MV-4-11 (cell line): ENCODE measurements around the gene PUDP.
"Not testable (repeated sequence)": the region's sequence is repeated elsewhere in the genome, so short reads cannot be mapped to it uniquely, and the experiment has no call there.

ENCODE experiments used
- DNase-seq: peaks from one replicate; lab custom pipeline; 2025; lab: John Stamatoyannopoulos, UW

PUDP gene

DNA sequence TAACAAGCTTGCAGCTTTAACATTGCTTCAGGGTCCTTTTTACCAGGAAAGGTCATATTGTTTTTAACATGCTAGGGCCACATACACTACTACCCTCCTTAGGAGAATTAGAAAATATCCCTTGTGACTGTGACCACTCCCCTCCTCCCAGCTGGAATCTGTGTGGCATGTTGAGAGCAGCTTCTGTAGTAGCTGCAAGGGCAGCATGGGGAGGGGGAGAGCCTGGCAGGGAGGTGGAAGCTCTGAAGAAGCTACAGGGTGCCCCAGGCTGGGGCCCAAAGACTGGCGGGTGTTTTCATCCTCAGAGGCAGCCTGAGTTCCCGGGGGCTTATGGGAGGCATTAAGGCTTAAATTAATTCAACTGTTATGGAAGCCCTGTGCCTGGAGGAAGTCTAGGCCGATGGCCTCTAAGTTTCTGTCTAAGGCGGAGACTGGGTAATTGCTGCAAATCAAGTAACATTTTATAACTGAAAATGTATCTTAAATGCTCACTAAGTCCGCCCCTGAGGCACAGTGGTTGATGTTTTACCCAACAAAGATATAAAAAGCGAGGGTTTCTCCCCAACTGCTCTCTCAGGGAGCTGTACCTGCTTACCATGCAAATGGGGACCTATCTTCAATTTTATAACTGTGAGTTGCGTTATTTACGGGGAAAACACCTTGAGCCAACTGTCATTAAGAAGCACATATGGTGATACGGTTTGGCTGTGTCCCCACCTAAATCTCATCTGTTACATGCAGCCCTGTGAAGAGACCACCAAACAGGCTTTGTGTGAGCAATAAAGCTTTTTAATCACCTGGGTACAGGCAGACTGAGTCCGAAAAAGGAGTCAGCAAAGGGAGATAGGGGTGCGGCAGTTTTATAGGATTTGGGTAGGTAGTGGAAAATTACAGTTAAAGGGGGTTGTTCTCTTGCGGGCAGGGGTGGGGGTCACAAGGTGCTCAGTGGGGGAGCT lies 37.8 kb downstream of the PUDP start:
- DNase-seq = no peak

DNA sequence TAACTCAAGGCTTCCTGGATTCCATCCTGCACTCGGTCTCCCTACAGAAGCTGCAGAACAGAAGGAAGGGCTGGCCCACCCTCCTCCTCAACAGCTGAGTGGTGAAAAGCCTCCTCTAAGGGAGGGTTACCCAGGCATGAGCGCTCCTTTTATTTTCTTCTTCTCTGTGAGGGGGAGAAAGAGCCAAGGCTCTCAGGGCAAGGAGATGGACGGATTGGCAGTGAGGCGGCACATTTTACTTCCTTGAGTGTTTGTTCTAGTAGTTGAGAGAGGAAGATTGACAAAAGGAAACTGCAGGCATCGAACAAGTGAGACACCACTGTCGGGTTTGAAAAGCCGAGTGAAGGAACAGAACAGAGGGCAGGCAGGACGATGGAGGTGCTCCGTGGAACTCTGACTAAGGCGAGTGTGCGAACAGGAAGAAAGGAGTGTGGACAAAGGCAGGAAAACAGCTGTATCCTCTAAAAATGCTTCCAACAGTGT lies 38.9 kb downstream of the PUDP start:
- no peak for DNase-seq

DNA sequence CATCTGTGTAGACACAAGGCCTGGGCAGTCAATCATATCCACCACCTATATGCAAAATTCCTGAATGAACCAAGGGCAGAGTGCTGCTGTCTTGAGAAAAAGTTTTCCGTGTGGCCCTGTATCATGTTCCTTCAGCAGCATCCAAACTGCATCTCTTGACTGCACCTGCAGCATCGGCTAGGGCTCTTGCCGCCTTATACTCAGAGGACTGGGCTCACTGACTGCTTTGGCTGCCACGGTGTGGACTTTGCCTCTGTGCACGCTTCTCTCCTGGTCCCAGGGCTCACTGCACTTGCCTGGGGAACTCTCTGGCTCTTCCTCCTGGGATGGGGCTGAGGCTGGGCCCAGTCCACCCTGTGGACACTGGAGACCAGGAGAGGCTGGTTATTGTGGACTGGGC lies 39.9 kb downstream of the PUDP start:
- DNase-seq = no peak

DNA sequence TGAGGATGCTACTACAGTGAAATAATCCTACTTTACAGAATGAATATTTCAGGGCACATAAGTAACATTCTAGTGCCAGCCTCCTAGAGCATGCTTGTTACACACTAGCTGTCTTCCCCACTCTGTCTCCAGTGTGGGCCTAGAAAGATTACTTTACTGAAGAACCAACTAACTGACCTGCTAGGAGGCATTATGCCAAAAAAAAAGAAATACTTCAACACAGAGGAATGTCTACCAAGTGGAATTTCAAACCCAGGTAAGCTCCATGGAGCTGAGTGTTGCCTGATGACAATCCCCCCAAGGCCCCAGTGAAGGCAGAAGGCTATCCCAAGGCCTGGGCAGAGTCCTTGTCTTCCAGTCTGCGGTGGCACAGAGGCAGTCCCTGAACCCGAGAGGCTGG lies 41.3 kb downstream of the PUDP start:
- DNase-seq = no peak

DNA sequence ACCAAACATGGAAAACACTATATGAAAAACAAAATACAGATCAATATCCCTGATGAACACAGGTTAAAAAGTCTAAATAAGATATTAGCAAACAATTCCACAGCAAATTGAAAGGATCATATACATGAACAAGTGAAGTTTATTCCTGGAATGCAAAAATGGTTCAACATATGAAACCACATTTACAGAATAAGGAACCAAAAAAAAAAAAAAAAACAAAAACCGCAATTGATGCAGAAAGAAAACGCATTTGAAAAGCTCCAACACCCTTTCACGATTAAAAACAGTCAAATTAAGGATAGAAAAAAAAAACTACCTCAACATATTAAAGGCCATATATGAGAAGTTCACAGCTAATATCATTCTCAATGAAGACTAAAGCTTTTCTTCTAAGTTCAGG lies 45.8 kb downstream of the PUDP start:
- no peak for DNase-seq

DNA sequence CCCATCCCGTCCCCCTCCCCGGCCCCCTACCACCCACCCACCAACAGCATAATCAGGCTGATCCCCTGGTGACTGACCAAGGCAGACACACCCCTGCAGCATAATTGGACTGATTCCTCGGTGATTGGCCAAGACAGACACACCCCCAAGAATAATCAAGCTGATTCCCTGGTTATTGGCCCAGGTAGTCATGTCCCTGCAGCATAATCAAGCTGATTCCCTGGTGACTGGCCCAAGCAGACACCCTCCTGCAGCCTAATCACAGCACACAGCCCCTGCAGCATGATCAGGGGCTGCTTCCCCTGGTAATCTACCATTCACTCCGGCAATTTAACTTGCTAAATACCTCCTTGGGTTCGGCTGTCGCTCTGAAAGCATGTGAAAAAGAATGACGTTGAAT lies 47.9 kb downstream of the PUDP start:
- DNase-seq = no peak

DNA sequence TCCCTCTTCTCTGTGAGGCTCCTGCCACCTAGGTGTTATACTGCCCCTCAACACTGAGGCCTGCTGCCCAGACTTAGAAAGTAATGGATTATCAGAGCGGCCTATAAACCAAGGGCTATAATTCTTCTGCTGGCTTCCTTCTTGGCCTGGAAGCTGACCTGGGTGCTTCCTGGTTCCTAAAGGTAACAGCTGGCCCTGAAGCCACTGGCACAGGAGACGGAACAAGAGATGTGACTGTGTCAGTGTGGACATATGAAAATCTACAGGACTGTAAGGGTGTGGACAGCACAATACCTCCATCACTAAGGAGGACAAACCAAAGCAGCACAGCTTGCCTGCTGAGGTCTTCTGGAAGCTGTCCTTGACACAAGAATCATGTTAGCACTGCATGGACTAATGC lies 52.3 kb downstream of the PUDP start:
- not testable (repeated sequence) for DNase-seq

DNA sequence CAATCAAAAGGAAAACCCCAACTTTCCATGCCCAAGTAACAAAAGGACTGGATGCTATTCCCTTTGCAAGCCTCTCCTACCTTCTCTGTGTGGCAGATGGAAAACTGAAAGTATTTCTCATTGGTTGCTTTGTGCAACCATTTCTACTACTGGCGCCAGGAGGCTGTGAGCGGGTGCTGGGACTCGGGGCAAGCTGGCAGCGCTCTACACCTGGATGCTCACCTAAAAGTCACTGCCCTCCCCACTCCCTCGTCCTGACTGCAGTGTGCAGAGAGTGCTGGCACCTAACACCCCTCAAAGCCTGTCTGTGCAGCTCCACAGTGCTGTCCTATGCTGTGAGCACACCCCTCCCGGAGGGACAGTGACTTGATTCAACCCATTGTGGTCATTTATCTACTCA lies 54.6 kb downstream of the PUDP start:
- DNase-seq = no peak

DNA sequence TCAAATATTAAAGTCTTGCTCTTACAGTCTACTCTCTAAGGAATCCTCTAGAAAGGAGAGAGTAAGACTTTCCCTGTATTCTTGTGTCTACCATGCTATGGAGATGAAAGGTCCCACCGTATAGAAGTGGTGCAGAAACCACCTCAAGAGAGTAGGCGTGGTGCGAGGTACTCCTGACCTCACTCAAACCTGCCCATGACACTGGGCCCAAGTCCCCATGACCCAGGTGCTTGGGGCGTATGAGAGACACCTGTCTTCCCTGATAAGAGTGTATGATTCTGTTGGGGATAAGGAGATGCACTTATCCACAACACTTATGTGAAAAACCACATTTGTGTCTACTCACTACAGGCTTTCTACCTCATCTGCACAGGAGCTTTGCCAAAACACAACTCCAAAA lies 55.4 kb downstream of the PUDP start:
- DNase-seq = no peak

DNA sequence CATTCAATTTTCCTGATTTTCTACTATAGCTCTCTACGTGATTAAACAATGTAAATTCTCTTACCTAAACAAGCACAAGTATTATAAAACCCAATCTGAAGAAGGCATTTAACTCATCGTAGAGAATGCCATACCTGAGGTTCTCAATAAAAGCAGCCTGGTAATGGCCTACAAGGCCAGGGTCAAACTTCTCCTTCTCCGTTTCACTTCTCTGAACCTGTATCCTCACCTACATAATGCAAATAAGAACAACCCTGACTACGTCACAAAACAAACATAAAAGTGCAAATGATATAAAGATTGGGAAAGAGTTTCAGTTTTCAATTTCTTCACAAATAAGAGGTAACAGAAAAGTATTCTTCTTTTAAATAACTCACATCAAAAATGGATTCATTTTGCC lies 56.0 kb downstream of the PUDP start:
- DNase-seq = no peak

DNA sequence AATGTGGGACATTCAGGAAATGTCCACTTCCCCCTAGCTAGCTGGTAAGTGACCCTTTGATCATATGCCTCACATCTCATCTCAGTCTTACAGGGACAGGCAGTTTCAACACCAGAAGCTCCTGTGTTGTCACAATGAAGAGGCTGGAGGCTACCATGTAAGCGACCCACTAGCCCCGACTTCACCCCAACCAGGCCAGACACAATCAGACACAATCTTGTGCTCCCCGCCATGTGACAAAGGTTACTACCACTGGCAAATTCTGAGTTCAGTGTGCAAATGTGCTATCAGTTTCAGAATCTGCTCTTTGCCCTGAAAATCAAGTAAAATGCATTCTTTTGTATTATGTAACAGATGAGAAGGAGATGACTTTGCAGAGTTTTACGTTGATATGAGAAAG lies 57.3 kb downstream of the PUDP start:
- no peak for DNase-seq

DNA sequence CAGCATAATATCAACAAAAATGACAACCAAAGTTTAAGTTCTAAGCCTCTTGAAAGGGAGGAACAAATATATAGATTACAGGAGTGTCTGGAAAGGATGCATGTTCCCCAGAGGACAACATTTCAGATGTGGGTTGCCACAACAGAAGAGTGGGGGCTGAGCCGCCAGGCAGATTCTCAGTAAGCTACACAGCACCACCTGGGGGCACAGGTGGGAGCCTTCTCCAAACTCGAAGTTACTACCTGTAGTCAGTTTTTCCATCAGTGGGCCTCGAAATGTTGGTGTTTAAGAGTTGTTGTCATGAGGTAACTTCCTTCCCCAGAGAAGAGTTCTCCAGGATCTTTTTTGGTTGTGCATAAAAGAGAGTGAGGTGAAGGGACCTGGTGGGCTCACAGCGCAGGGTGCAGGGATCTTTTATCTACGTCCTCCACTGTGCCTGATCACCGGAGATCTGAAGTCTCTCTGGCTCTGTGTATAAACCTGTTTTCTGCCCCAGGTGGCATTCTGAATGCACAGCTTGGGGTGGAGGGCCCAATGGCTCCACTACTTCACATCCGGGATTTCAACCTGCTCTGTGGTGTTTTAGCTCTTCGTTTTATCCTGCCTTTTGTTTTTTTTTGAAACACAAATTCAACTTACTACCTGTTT lies 58.9 kb downstream of the PUDP start:
- DNase-seq = no peak

DNA sequence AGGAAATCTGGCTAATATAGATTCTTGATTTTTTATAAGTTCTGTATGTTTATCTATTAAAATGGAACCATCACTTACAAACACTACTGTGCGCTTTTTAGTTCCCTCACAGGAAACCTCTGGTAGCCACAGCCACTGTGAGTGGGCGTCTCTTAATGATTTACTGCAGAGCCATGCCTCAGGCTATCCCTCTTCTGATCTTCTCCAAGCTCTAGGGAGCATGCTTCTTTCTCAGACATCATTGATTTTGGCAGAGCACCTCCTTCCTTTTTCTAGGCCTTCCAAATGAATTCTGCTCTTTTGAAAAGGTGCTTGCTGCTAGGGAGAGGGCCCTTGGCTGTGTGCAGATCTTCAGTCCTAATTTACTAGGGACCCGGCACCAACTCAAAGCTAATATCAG lies 61.6 kb downstream of the PUDP start:
- DNase-seq = peak; percentile 2

DNA sequence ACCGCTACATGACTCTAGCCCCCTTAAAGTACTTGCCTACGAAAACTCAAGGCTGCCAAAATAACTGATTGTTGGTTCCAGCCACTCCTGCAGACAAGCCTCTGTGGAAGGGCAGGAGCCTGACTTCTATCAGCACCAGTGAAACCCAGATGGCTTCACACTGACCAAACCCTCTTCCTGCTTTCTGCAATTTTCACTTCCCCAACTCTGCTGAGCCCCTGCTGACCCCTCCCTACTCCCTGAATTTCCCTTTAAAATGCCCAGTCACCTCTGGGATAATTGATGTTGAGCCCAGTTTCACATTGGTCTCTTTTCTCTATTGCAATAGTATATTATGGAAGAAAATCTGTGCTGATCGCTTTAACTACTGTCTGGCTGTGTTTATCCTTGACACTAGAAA lies 62.1 kb downstream of the PUDP start:
- peak; percentile 10 for DNase-seq

DNA sequence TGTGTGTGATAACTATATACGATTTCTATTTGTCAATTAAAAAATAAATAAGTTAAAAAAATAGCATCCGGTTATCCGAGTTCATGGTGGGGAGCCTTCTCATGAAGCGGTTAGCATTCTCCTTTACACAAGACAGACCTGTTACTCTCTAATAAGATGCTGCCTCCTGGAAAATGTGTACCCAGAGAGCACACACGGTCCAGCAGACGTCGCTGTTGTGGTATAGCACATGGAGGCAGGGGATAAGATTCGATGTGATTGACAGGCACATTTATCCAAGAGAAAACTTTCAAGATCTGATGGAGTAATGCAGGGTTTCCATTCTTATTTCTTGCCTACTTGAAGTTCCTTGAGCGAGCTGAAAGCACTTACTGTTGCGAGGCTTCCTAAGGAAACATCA lies 63.1 kb downstream of the PUDP start:
- no peak for DNase-seq

DNA sequence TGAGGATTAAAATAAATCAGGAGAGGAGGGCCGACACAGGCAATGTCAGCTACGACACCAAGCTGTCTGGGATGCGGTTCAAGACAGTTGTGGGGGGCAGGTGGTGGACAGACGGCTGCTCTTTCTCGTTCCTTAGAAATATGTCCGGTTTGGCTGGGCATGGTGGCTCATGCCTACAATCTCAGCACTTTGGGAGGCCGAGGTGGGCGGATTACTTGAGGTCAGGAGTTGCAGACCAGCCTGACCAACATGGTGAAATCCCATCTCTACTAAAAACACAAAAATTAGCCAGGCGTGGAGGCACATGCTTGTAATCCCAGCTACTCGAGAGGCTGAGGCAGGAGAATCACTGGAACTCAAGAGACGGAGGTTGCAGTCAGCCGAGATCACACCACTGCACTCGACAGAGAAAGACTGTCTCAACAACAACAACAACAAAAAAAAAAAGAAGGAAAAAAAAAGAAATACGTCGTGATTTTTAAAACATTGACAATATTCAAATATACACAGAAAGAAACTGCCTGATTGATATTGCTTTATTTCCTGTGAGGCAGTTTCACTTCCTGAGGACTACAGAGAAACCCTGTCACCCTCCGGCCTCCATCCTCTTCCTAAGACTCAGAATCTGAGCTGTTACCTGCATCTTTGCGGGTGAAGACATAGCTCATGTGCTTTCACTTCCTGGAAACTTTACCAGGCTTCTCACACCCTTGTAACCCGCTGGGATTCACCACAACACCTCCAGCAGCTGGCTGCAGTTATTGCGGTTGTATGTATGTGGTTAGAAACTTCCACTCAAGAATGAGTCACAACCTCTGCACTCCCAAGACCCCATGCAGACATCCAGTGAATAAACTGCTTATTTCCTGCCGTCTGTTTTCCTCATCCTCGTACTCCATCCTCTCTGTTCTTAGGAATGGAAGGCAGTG lies 64.2 kb downstream of the PUDP start:
- DNase-seq = peak; percentile 96

DNA sequence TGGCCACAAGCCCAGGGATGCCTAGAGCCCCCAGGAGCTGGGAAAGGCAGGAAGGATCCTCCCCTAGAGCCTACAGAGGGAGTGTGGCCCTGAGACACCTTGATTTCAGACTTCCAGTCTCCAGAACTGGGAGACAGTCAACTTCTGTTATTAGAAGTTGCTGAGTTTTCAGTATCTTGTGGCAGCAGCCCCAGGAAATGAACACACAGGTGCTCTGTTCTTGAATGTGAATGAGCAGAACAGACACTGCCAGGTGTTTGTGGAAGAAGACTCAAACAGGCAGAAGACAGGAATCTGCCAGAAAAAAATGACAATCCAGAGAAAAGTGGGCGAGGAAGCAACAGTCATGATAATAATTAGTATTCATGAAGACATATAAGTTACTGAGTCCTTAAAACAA lies 64.9 kb downstream of the PUDP start:
- no peak for DNase-seq

DNA sequence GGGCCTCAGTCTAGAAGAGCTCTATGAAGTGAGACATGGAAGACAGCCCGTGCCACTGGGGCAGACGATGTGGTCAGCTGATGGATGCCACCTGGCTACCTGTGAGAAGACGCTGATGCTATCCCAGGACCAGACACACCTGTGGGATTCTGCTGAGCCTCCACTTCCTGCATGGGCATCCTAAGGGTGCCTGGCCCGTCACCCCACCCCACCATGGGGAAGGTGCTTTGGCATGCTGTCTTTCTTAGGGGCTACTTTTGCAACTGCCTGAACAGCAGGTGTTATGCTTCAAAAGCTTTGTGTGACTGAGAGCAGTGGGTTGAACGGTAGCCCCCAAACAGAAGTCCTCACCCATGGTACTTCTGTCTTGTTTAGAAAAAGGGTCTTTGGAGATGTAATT lies 65.4 kb downstream of the PUDP start:
- DNase-seq = no peak

DNA sequence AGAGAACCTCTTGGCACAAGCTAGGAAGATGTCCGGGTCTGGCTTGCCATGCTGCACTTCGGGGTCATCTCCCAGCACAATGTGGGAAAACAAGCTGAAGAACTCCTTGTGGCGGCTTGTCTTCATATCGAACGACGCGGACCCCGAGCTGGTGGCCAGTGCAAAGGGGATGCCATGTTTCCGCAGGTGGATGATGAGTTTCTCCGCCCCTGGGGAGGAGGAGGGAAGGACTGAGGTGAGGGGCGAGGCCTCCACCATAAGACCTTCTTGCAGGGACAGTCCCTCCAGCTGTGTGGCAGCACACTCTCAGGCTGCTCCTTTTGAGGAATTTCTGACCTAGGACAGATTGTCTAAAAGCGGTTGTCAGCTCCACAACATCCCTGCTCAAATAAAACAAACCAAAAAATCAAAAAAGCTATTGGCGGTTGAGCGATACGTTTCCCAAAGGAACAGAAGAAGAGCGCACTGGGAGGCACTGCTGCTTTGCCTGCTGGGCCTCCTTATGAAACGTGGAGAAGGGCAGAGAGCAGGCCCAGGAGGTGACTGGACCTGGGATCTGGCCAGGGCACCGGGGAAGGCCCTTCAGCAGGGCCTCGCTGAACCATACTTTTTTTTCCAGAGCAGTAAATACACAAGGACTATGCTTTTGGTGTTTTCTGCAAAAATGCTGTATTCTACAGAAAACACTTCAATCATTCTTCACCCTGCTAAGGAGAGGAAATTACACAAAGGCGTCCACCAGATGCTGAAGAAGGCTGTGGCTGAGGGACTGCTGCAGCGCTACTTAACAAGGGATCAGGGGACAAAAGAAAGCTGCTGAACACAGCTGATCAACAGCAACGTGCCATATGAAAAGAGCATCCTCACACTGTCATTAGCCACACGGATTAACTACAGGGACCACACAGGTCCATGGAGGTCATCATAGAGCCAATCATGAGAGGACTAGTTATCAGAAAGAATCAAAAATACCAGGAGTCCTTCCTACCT lies 70.4 kb downstream of the PUDP start:
- DNase-seq = no peak

DNA sequence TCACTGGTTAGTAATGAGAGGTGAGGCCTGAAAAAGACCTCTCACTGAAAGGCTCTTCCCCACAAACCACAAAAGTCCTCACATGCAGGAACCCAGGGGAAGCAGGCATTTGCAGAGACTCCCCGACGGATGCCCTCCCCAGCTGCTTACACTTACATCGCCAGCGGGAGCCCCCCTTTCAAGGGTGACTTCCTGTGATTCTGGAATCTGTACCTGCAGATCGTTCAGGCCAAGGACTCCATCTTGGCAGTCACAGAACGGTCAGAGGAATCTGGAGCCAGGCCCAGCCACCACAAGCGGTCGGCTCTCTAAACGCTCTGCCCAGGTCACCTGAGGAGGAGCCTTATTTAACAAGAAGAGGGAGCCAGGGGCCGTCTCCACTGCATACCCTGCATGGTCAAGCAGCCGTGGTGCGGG lies 71.7 kb downstream of the PUDP start:
- DNase-seq = no peak

DNA sequence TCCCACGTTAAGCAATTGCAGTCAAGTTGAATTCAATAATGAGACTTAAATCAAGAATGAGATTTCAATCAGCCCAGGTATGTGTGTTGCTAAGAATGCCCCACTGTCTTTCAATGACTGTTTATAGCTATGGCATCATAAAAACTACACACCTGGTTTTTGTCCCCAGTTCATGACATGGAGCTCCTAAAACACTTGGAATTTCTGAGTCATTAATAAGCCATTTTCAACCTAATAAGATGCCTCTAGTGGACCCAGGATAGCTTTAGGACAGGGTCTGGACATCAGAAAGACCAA lies 73.1 kb downstream of the PUDP start:
- no peak for DNase-seq
